OCI-LY3 (cell line): ENCODE measurements around the gene CFAP43.

Source experiments
- H2AFZ ChIP-seq: fragments of 200-600, 300-600 bp; shearing (Covaris generic); 2 replicates; pipeline ENCODE4 v1.6.0; 2014; ENCODE audit warnings: antibody characterized with exemption, low read depth, low read length
- H3K27ac ChIP-seq: fragments of 200-600, 300-600 bp; sonication (generic); 2 replicates; pipeline ENCODE4 v1.5.1; 2014; ENCODE audit warnings: mild to moderate bottlenecking, low read length, moderate library complexity, mixed read lengths
- H3K27me3 ChIP-seq: fragments of 200-600, 300-600 bp; sonication (generic); 2 replicates; pipeline ENCODE4 v1.6.1; 2014; ENCODE audit warnings: low read depth, low read length, mixed read lengths
- H3K36me3 ChIP-seq: fragments of 200-600, 300-600 bp; sonication (generic); replicated peaks from 2 replicates; pipeline ENCODE3; 2014; ENCODE audit warnings: low read depth, low read length, mixed read lengths
- H3K4me1 ChIP-seq: fragments of 300-600, 200-600 bp; sonication (generic); 2 replicates; pipeline ENCODE4 v1.6.1; 2014; ENCODE audit warnings: low read length, mixed read lengths
- H3K4me2 ChIP-seq: fragments of 200-600, 300-600 bp; sonication (generic); 2 replicates; pipeline ENCODE4 v1.6.1; 2014; ENCODE audit warnings: low read length, mixed read lengths
- H3K4me3 ChIP-seq: fragments of 300-600, 200-600 bp; sonication (generic); 2 replicates; pipeline ENCODE4 v1.5.1; 2014; ENCODE audit warnings: antibody characterized with exemption, mild to moderate bottlenecking, low read length, moderate library complexity
- H3K79me2 ChIP-seq: fragments of 300-600, 200-600 bp; shearing (Covaris generic); 2 replicates; pipeline ENCODE4 v1.6.1; 2014; ENCODE audit warnings: mild to moderate bottlenecking, low read length, mixed read lengths
- H3K9ac ChIP-seq: fragments of 300-600, 200-600 bp; shearing (Covaris generic); 2 replicates; pipeline ENCODE4 v1.6.0; 2014; ENCODE audit warnings: mild to moderate bottlenecking, low read length, moderate library complexity
- H3K9me3 ChIP-seq: fragments of 200-600, 300-600 bp; shearing (Covaris generic); 2 replicates; pipeline ENCODE4 v1.6.1; 2014; ENCODE audit warnings: low read length, mixed read lengths; ENCODE audit not compliant: insufficient read depth
- H4K20me1 ChIP-seq: fragments of 200-600, 300-600 bp; sonication (generic); 2 replicates; pipeline ENCODE4 v1.6.1; 2016; ENCODE audit warnings: low read length, mixed read lengths; ENCODE audit not compliant: insufficient read depth
- CTCF ChIP-seq: fragments of 200-600, 300-600 bp; sonication (generic); IDR thresholded peaks from 2 replicates; pipeline ENCODE4 v1.5.1; 2014; ENCODE audit warnings: antibody characterized with exemption, low read length, low read depth
- EZH2phosphoT487 ChIP-seq: fragments of 200-600 bp; shearing (Covaris generic); IDR thresholded peaks from 2 replicates; pipeline ENCODE4 v1.6.1; 2018; ENCODE audit warnings: antibody characterized with exemption, mixed run types, low read depth

Gene CFAP43

GRCh38 chr10:104276192-104276591 lies 44.0 kb upstream of the CFAP43 start:
- Histone ChIP-seq H3K9me3 (no peaks in the 10 kb centered on the region), H3K27me3 (no peaks in the 10 kb centered on the region), H3K4me1 (no peaks in the 10 kb centered on the region), H2AFZ (no peak overlapping the region), H4K20me1 (no peaks in the 10 kb centered on the region), H3K4me3 (no peak overlapping the region), H3K36me3 (no peaks in the 10 kb centered on the region), H3K27ac (no peak overlapping the region), H3K9ac (no peak overlapping the region), H3K79me2 (no peaks in the 10 kb centered on the region), H3K4me2 (no peak overlapping the region)
- TF ChIP-seq CTCF: no peak
- no peak for TF ChIP-seq EZH2phosphoT487

GRCh38 chr10:104274762-104275721 lies 42.9 kb upstream of the CFAP43 start:
- Histone ChIP-seq H3K27ac (no peak overlapping the region), H2AFZ (0 out of 2 replicates have a peak overlapping the region, but pooled peaks have one; percentile 57), H3K4me1 (no peaks in the 10 kb centered on the region), H3K9me3 (no peaks in the 10 kb centered on the region), H3K4me3 (peak overlapping the region; percentile 47), H3K79me2 (no peaks in the 10 kb centered on the region), H4K20me1 (no peaks in the 10 kb centered on the region), H3K27me3 (no peaks in the 10 kb centered on the region), H3K4me2 (peak overlapping the region; percentile 58), H3K9ac (no peak overlapping the region), H3K36me3 (no peaks in the 10 kb centered on the region)
- TF ChIP-seq CTCF (peak; percentile 38), EZH2phosphoT487 (no peak)

GRCh38 chr10:104273899-104274575 lies 41.9 kb upstream of the CFAP43 start:
- no peak overlapping the region for H3K27ac ChIP-seq
- no peaks in the 10 kb centered on the region for H4K20me1 ChIP-seq
- H3K4me2 ChIP-seq: peak overlapping the region; percentile 58
- H3K36me3 ChIP-seq: no peaks in the 10 kb centered on the region
- H3K27me3 ChIP-seq: no peaks in the 10 kb centered on the region
- no peak overlapping the region for H3K4me3 ChIP-seq
- TF ChIP-seq EZH2phosphoT487 (no peak), CTCF (no peak)
- no peaks in the 10 kb centered on the region for H3K79me2 ChIP-seq
- 0 out of 2 replicates have a peak, but pooled peaks cover 4% of the 10 kb centered on the region for H3K4me1 ChIP-seq
- no peak overlapping the region for H3K9ac ChIP-seq
- H3K9me3 ChIP-seq: no peaks in the 10 kb centered on the region
- H2AFZ ChIP-seq: no peak overlapping the region

GRCh38 chr10:104273286-104273685 lies 41.1 kb upstream of the CFAP43 start:
- H4K20me1 ChIP-seq: no peaks in the 10 kb centered on the region
- 0 out of 2 replicates have a peak, but pooled peaks cover 4% of the 10 kb centered on the region for H3K4me1 ChIP-seq
- H3K4me2 ChIP-seq: no peak overlapping the region
- H3K9me3 ChIP-seq: no peaks in the 10 kb centered on the region
- H3K27ac ChIP-seq: no peak overlapping the region
- peaks cover 4% of the 10 kb centered on the region for H3K79me2 ChIP-seq
- H2AFZ ChIP-seq: no peak overlapping the region
- H3K36me3 ChIP-seq: peaks cover 2% of the 10 kb centered on the region
- TF ChIP-seq CTCF (no peak), EZH2phosphoT487 (no peak)
- H3K27me3 ChIP-seq: no peaks in the 10 kb centered on the region
- H3K4me3 ChIP-seq: no peak overlapping the region
- H3K9ac ChIP-seq: no peak overlapping the region
